G401 (cell line): ENCODE data around the gene ARHGAP10. TPM values are rescaled to one million over a fixed set of nuclear protein-coding genes. Genes with fewer than 3 reads are reported as not detected.
"Not testable (repeated sequence)": the region's sequence is repeated elsewhere in the genome, so short reads cannot be mapped to it uniquely, and the experiment has no call there.

ENCODE experiments used
- DNase-seq: peaks from one replicate; pipeline ENCODE4 v3.0.0-alpha.2; 2015; ENCODE audit warnings: low spot score
- in situ Hi-C: cut with HindIII; loops from 2 replicates; pipeline ENCODE4 v1.10.0; 2016; ENCODE audit warnings: low sequenced_read_pairs, mixed read lengths
- total RNA-seq: library from RNA; depleted of rRNA; stranded (reverse); fragments of >200 nt; shearing (Covaris generic); gene quantifications from 2 replicates; pipeline ENCODE4 v1.2.3, GENCODE V29; 2014

ARHGAP10 gene
- total RNA-seq, 1 experiment from 2014 or later, result 3.7 TPM

DNA sequence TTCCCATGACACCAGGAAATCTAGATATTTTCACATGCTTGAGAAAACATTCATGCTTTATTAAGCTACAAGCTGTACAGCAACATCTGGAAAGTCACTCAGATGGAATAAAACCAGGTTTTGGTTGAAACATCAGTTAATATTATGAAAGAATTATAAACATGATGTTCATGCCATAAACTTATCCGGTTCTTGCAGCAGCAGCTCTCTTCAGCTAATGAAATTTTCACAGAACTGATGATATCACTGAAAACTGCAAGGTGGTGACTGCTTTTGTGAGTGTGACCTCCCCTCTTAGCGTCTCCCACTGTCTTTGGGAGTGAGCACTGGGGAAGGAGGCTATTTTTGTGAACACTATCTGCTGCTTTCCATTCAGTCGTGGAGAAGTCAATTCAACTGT, 56.9 kb downstream of the ARHGAP10 start:
- no peak for DNase-seq
- in situ Hi-C loops, result no loop called here

GRCh38 chr4:147789596-147789995, 57.7 kb downstream of the ARHGAP10 start:
- DNase-seq, result no peak
- in situ Hi-C loops, result no loop called here

- in situ Hi-C loops, result no loop called here
- DNase-seq, result no peak
These were observed 58.5 kb downstream of the ARHGAP10 start for GRCh38 chr4:147790412-147790811.

DNA sequence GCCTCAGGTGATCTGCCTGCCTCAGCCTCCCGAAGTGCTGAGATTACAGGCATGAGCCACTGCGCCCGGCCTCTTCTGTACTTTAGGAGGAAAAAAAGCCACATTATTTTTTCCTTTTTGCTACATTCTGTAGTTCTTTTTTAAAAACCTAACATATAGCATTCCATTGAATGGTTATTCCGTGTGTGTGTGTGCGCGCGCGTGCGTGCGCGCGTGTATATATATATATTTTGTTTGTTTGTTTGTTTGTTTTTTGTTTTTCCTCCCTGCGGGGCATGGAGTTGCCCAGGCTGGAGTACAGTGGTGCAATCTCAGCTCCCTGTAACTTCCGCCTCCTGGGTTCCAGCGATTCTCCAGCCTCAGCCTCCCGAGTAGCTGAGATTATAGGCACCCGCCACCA, 59.5 kb downstream of the ARHGAP10 start:
- no peak for DNase-seq
- in situ Hi-C loops, result no loop called here

DNA sequence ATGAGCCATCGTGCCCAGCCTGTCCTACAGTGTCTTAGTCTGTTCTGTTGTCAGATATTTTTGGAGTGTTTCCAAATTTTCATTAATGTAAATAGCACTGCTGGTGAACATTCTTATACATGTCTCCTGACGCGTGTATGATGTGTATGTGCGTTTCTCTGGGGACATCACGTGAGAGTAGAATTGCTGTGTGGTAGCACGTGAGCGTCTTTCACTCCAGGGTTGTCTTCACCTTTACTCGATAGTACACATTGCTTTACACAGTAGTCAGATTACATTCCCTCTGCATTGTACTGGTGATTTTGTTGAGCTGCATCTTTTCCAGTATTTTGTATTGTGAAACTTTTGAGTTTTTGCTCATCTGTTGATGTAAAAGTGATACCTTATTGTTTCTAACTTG, 60.0 kb downstream of the ARHGAP10 start:
- in situ Hi-C loops, result no loop called here
- DNase-seq, result no peak

- DNase-seq, result no peak
- in situ Hi-C loops, result no loop called here
These were observed 61.9 kb downstream of the ARHGAP10 start for GRCh38 chr4:147793569-147794313.

DNA sequence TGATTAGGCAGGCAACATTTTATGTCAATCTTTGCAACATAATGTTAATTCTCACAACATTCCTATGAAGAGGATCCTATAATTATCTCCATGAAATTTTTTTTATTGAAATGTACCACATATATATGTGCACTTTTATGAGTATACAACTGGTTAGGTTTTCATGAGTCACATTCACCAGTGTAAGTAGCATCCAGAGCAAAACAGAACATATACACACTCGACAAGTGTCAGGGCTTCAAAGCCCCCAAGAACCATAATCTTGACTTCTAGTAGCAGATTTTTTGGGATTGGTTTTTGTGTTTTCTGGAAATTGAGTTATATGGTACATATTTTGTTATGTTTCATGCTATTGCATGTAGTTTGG, 62.4 kb downstream of the ARHGAP10 start:
- no peak for DNase-seq
- in situ Hi-C loops, result no loop called here

DNA sequence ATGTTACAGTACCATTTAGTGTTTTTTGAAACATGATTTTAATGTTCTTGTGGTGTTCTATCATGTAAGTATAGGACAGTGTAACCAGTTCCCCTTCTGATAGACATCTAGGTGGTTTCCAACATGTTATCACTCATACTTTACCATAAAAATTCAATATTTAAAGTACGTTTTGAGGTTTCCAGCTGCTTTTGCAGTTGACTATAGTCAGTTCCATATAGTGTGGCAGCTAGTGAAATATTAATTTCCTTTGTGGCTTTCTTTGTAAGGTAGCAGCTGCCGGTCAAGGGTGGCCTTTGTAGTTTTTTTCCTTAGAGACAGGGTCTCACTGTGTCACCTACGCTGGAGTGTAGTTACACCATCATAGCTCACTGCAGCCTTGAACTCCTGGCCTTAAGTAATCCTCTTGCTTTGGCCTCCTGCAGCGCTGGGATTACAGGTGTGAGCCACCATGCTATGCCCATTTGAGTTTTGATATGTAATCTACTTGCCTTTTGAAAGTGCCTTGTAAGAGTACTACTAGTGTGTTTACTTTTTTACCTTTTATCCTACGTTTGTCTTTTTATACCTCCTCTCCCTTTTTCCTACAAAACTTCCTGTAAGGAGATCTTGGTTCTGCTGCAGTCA, 63.0 kb downstream of the ARHGAP10 start:
- in situ Hi-C loops, result no loop called here
- no peak for DNase-seq

GRCh38 chr4:147799057-147799456, 67.2 kb downstream of the ARHGAP10 start:
- DNase-seq, in situ Hi-C loops: not testable (repeated sequence)

DNA sequence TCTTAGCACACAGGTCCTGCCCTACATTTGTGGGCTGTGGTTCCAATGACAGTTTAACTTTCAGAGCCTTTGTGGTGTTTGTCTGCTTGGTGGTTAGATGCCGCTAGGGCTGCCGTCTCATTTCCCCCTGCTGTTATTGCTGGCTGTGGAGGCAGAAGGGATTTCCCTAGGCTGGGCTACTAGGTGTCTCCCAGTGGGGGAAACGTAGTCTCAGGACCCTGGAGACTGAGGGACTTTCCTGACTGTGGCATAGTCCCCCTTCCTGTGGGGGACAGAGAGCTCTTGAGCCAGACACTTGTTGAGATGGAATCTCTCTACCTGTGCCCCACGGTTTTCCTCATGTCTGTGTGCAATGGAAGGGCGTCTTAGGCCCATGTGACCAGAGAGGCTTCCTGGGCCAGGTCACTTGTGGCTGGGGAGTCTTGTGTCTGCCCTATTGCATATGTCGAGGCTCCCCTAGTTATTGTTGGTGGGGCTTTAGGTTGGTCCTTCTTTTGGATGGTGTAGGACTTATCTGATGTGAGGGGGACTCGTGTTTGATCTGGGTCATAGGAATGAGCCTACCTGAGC, 68.2 kb downstream of the ARHGAP10 start:
- DNase-seq, result no peak

DNA sequence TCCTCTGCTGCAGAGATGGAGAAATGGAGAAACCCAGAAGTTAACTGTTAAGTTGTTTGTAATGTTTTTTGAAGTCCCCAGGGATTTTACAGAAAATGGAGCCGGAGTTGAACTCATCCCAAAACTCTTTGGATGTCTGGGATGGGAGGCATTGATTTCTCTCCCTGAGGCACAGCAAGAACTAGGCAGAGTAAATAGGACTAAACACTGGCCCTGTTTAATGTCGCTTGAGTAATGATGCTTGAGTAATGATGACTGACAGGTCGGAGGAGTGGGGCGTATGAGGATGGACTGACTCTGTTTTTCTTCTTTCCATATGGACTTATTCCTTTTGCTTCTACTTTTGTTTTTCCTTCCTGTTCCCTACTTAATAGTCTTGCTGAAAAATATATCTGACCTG, 69.9 kb downstream of the ARHGAP10 start:
- DNase-seq, result no peak
- in situ Hi-C loops, result no loop called here

More for the DNA sequence above, 68.2 kb downstream of the ARHGAP10 start:
- in situ Hi-C loops, result no loop called here

GRCh38 chr4:147802346-147802745, 70.5 kb downstream of the ARHGAP10 start:
- in situ Hi-C loops, result no loop called here

DNA sequence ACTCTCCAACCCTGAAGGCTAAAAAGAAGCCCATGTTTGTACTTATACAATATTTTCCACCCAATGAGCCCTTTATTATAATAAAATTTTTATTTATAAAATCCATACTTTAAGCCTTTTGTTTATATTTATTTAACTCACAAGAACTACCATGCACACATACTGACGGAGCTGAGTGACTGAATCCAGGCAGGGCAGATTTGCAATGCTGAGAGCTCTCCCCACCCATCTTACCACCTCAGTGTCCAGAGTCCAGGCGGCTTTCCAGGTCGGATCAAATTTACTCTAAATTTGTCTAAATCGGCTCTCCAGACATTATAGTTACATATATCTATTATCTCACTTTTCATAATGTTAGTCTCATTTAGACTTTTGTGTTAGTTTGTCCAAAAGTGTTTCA, 74.1 kb downstream of the ARHGAP10 start:
- in situ Hi-C loops, result no loop called here
- DNase-seq, result no peak

More at GRCh38 chr4:147802346-147802745, 70.5 kb downstream of the ARHGAP10 start:
- no peak for DNase-seq

- no peak for DNase-seq
- in situ Hi-C loops, result no loop called here
These were observed 76.6 kb downstream of the ARHGAP10 start for GRCh38 chr4:147808447-147808846.

DNA sequence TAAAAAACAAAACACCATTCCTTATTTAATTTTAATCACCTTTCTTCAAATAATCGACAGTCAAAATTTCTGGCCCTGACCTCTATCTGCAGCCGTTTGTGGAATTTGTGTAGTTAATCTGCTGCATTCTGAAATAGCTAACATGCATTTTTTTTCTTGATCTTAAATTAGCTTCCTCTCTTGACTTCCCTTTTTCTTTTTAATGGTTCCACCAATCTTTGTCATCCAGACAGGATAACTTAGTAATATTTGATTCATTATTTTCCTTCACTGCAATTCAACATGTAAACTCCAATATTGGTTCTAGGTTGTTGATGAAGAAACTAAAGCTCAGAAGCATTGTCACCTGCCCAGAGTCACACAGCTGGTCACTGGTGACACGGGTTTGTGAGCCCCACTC, 77.3 kb downstream of the ARHGAP10 start:
- DNase-seq, result no peak
- in situ Hi-C loops, result no loop called here

GRCh38 chr4:147811878-147812277, 80.0 kb downstream of the ARHGAP10 start:
- in situ Hi-C loops, result no loop called here
- DNase-seq, result no peak

GRCh38 chr4:147813109-147813773, 81.4 kb downstream of the ARHGAP10 start:
- in situ Hi-C loops, result no loop called here
- DNase-seq, result peak; percentile 11

GRCh38 chr4:147813973-147814372, 82.1 kb downstream of the ARHGAP10 start:
- DNase-seq, result no peak
- in situ Hi-C loops, result no loop called here

GRCh38 chr4:147814376-147814775, 82.5 kb downstream of the ARHGAP10 start:
- DNase-seq, result no peak
- in situ Hi-C loops, result no loop called here

DNA sequence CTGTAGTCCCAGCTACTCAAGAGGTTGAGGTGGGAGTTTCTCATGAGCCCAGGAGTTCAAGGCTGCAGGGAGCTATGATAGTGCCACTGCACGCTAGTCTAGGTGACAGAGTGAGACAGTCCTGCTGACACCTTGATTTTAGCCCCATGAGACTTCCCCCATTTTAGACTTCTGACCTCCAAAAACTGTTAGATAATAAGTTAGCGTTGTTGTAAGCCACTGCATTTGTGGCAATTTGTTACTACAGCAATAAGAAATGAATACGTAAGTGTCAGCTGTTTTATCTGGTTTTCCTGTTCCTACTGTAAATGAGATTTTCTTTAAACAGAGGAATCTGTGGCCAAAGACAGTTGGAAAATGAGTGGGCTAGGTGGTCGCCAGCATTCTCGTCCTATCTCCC, 83.9 kb downstream of the ARHGAP10 start:
- DNase-seq, result no peak
- in situ Hi-C loops, result no loop called here
